Progenitor cell of endocrine pancreas (in vitro differentiated cells): ENCODE results near the gene JPH3. TPM values are rescaled to one million over a fixed set of nuclear protein-coding genes. Genes with fewer than 3 reads are reported as not detected.

Experiments
- DNase-seq: peaks from one replicate; pipeline ENCODE4 v3.0.0; 2021; ENCODE audit warnings: low spot score; ENCODE audit not compliant: unreplicated experiment
- H3K27ac Mint-ChIP-seq: 2 replicates; pipeline ENCODE4 v1.8.0; 2021; ENCODE audit warnings: mild to moderate bottlenecking, moderate library complexity, mixed read lengths
- H3K27me3 Mint-ChIP-seq: 2 replicates; pipeline ENCODE4 v1.8.0; 2021; ENCODE audit warnings: mixed read lengths
- H3K36me3 Mint-ChIP-seq: 2 replicates; pipeline ENCODE4 v1.8.0; 2022; ENCODE audit warnings: mixed read lengths; ENCODE audit not compliant: insufficient read depth
- H3K4me1 Mint-ChIP-seq: 2 replicates; pipeline ENCODE4 v1.8.0; 2021; ENCODE audit warnings: low read depth, mixed read lengths
- H3K4me3 Mint-ChIP-seq: 2 replicates; pipeline ENCODE4 v1.8.0; 2021; ENCODE audit warnings: low read depth, mild to moderate bottlenecking, moderate library complexity, mixed read lengths
- H3K9me3 Mint-ChIP-seq: 2 replicates; pipeline ENCODE4 v1.8.0; 2021; ENCODE audit warnings: low read depth, mixed read lengths
- total RNA-seq: library from RNA; stranded (reverse); gene quantifications from 2 replicates; pipeline ENCODE4 v1.2.1, GENCODE V29; 2021
- TF ChIP-seq, protein P1 (sequence below): fragments of 200-600 bp; sonication (generic); IDR thresholded peaks from one replicate; pipeline ENCODE4 v1.5.0; 2021; ENCODE audit warnings: antibody characterized with exemption, mild to moderate bottlenecking; ENCODE audit not compliant: unreplicated experiment

Gene JPH3
- total RNA-seq, 1 donor from 2014 or later = 26.4 TPM

DNA sequence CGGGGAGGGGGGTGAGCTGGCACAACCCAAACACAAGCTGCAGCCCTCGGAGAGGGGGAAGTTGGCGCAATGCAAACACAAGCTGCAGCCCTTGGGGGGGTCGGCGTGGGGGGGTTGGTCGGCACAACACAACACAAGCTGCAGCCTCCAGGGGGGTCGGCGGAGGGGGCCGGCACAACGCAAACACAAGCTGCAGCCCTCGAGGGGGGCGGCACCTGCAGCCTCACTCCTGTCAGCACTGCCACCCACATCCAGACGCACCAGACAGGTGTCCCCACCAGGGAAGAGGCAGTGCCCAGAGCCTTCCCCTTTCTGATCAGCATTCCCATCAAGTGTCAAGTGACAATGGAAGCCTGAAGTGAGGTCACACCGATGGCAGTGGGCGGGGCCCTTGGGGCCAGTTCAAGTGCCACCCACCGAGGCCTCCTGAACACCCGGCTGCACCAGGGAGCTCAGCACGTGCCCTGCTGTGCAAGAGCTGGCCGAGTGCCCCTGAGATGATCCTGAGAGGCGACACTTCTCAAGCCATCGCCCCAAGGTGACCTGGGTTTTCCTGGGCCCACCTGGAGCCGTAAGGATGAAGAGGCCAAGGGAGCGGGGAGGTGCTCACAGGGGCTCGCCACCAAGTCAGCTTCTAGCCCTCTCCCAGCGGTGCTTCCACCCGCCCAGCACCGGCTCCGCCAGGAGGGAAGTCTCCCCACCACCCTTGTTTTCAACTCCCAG is 104.1 kb downstream of the JPH3 start:
- H3K4me1 Mint-ChIP-seq = peaks cover 16% of the 10 kb centered on the region
- H3K36me3 Mint-ChIP-seq = peaks cover 23% of the 10 kb centered on the region
- no peak for DNase-seq
- H3K27me3 Mint-ChIP-seq = peaks cover 10% of the 10 kb centered on the region
- H3K4me3 Mint-ChIP-seq = no peak overlapping the region
- H3K27ac Mint-ChIP-seq = peak overlapping the region; percentile 78
- TF ChIP-seq, protein P1, sequence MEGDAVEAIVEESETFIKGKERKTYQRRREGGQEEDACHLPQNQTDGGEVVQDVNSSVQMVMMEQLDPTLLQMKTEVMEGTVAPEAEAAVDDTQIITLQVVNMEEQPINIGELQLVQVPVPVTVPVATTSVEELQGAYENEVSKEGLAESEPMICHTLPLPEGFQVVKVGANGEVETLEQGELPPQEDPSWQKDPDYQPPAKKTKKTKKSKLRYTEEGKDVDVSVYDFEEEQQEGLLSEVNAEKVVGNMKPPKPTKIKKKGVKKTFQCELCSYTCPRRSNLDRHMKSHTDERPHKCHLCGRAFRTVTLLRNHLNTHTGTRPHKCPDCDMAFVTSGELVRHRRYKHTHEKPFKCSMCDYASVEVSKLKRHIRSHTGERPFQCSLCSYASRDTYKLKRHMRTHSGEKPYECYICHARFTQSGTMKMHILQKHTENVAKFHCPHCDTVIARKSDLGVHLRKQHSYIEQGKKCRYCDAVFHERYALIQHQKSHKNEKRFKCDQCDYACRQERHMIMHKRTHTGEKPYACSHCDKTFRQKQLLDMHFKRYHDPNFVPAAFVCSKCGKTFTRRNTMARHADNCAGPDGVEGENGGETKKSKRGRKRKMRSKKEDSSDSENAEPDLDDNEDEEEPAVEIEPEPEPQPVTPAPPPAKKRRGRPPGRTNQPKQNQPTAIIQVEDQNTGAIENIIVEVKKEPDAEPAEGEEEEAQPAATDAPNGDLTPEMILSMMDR = no peak
- H3K9me3 Mint-ChIP-seq = no peaks in the 10 kb centered on the region

GRCh38 chr16:87707097-87707496 is 104.8 kb downstream of the JPH3 start:
- no peak for DNase-seq
- TF ChIP-seq, protein P1 = peak; percentile 30
- H3K36me3 Mint-ChIP-seq = peaks cover 21% of the 10 kb centered on the region
- H3K4me3 Mint-ChIP-seq = no peak overlapping the region
- peaks cover 16% of the 10 kb centered on the region for H3K4me1 Mint-ChIP-seq
- H3K27me3 Mint-ChIP-seq = peaks cover 10% of the 10 kb centered on the region
- no peak overlapping the region for H3K27ac Mint-ChIP-seq
- H3K9me3 Mint-ChIP-seq = no peaks in the 10 kb centered on the region

DNA sequence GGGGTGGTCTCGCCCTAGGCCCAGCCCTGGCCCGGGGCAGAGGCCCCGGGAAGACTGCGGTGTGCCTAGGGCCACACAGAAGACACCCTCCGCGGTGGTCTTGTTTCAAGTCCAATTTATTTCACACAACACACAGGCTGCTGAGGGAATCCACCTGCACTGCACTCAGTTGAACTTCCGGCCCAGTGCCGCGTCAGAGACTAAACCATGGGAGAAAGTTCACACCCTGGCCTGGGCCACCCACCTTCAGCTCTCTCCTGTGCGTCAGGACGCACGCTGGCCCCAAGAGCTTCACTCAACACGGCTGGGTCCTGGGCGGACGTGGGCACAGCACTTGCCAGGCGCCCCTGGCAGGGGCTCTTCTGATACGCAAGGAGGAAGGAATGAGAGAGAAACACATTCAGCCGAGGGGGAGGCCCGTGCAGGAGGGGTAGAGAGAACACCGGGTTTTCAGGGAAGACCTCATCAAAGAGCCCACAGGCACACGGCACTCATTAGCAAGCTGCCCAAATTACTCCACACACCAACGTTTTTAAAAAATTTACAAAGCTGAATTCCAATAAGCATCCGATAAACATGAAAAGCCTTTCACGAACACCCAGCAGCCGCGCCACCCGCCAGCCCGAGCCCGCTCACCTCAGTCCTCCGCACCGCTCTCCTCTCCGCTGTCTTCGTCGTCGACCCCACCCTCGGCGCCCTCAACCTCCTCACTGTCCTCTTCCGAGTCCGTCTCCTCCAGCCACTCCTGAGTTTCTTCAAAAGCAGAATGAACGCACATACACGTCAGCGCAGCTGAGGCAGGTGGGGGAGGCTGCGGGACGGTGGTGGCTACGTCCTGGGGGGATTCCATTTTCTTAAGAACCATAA is 105.6 kb downstream of the JPH3 start:
- H3K9me3 Mint-ChIP-seq = no peaks in the 10 kb centered on the region
- H3K4me3 Mint-ChIP-seq = no peak overlapping the region
- H3K4me1 Mint-ChIP-seq = peaks cover 16% of the 10 kb centered on the region
- H3K27me3 Mint-ChIP-seq = peaks cover 10% of the 10 kb centered on the region
- DNase-seq = no peak
- no peak overlapping the region for H3K27ac Mint-ChIP-seq
- TF ChIP-seq, protein P1 = no peak
- peaks cover 18% of the 10 kb centered on the region for H3K36me3 Mint-ChIP-seq

- Mint-ChIP-seq H3K36me3 (peaks cover 16% of the 10 kb centered on the region), H3K27me3 (peaks cover 10% of the 10 kb centered on the region), H3K4me3 (no peak overlapping the region), H3K4me1 (peaks cover 14% of the 10 kb centered on the region), H3K27ac (no peak overlapping the region), H3K9me3 (no peaks in the 10 kb centered on the region)
- no peak for DNase-seq
- TF ChIP-seq, protein P1 = no peak
These were observed 106.8 kb downstream of the JPH3 start for GRCh38 chr16:87708881-87709638.

DNA sequence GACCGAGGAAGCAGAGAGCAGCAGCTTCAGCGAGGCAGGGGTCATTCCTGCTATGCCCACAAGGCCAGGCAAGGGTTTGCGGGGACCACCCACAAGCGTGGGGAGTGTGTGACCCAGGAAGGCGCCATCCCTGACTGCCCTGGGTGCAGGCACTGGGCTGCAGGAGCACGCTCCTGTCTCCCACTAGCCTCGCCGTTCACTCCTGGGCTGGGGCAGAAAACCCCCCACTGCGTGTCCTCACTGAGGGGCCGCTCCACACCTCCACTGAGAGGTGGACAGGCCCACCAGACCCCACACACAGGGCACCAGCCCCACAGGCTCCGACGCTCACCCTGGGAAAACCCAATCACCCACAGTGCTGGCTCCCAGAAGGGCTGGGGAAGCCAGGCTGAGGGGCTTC is 107.4 kb downstream of the JPH3 start:
- Mint-ChIP-seq H3K9me3 (no peaks in the 10 kb centered on the region), H3K4me3 (no peak overlapping the region), H3K27me3 (peaks cover 10% of the 10 kb centered on the region), H3K4me1 (peaks cover 12% of the 10 kb centered on the region), H3K27ac (no peak overlapping the region), H3K36me3 (peaks cover 15% of the 10 kb centered on the region)
- DNase-seq = no peak
- TF ChIP-seq, protein P1 = no peak
